Measurements from ENCODE around the gene CDH12. TPM values are rescaled to one million over a fixed set of nuclear protein-coding genes. Genes with fewer than 3 reads are reported as not detected.

CDH12 gene
- total and polyA plus RNA-seq, 4 donors: 0.02 to 0.33 (median 0.17) TPM; not detected in 1

- H3K9me3 ChIP-seq (ENCODE audit: control insufficient read depth in 4 of 4, low read length in 3 of 4): no peaks in the 10 kb centered on the region
- no peaks in the 10 kb centered on the region for H3K4me1 ChIP-seq (ENCODE audit: control insufficient read depth in 4 of 4, insufficient read depth in 4 of 4, low read length in 3 of 4)
- no peak for DNase-seq (ENCODE audit: low spot score)
- no peak overlapping the region for H3K4me3 ChIP-seq (ENCODE audit: low read depth in 1 of 3, low read length in 3 of 3)
- 73% methylated on average over 2 of the region's 2 CpGs for WGBS
- no peak for TF ChIP-seq HNF4G (IDR thresholded peaks at IDR 0.05)
- TF ChIP-seq JUND (IDR thresholded peaks at IDR 0.05): no peak
- no peak for TF ChIP-seq CTCF (IDR thresholded peaks at IDR 0.05; ENCODE audit: low read depth, low read length, missing input control)
- no peak for TF ChIP-seq ATF3 (IDR thresholded peaks at IDR 0.05)
- TF ChIP-seq, protein P1, sequence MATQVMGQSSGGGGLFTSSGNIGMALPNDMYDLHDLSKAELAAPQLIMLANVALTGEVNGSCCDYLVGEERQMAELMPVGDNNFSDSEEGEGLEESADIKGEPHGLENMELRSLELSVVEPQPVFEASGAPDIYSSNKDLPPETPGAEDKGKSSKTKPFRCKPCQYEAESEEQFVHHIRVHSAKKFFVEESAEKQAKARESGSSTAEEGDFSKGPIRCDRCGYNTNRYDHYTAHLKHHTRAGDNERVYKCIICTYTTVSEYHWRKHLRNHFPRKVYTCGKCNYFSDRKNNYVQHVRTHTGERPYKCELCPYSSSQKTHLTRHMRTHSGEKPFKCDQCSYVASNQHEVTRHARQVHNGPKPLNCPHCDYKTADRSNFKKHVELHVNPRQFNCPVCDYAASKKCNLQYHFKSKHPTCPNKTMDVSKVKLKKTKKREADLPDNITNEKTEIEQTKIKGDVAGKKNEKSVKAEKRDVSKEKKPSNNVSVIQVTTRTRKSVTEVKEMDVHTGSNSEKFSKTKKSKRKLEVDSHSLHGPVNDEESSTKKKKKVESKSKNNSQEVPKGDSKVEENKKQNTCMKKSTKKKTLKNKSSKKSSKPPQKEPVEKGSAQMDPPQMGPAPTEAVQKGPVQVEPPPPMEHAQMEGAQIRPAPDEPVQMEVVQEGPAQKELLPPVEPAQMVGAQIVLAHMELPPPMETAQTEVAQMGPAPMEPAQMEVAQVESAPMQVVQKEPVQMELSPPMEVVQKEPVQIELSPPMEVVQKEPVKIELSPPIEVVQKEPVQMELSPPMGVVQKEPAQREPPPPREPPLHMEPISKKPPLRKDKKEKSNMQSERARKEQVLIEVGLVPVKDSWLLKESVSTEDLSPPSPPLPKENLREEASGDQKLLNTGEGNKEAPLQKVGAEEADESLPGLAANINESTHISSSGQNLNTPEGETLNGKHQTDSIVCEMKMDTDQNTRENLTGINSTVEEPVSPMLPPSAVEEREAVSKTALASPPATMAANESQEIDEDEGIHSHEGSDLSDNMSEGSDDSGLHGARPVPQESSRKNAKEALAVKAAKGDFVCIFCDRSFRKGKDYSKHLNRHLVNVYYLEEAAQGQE (IDR thresholded peaks at IDR 0.05): no peak
- TF ChIP-seq EGR1 (IDR thresholded peaks at IDR 0.05; ENCODE audit: low read depth in 2 of 2): no peak
- TF ChIP-seq RXRA (IDR thresholded peaks at IDR 0.05): no peak
- TF ChIP-seq SP1 (IDR thresholded peaks at IDR 0.05): no peak
- no peak for TF ChIP-seq RAD21 (IDR thresholded peaks at IDR 0.05)
- H3K27ac ChIP-seq (ENCODE audit: low read depth in 1 of 2, low read length in 2 of 2): no peak overlapping the region
- H3K9ac ChIP-seq (ENCODE audit: low read depth in 1 of 2, low read length in 2 of 2): no peak overlapping the region
- H3K36me3 ChIP-seq (ENCODE audit: control insufficient read depth in 4 of 4, insufficient read depth in 3 of 4, low read depth in 1 of 4, low read length in 3 of 4): no peaks in the 10 kb centered on the region
- no peaks in the 10 kb centered on the region for H3K27me3 ChIP-seq (ENCODE audit: control insufficient read depth in 4 of 4, insufficient read depth in 4 of 4, low read length in 3 of 4)
Observed at GRCh38 chr5:22088517-22088916, 764.6 kb downstream of the CDH12 start.

DNA sequence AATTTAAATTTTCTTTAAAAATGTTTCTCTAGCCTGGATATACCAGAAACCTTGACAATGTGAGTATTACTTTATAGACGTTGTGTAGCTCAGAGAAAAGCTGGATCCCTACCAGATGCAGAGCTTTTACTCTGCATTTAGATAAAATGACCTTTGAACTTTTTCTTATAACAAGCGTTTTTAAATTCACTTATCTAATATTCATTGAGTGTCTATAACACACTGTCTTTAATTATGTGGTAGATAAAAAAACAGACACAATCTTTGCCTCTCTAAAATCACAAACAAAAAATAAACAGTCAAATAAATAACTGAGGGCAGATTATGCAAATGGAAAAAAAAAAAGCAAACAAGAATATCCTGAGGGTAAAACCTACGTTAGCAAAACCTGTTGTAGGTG lies 773.6 kb downstream of the CDH12 start:
- Histone ChIP-seq H3K27ac (ENCODE audit: low read depth in 1 of 2, low read length in 2 of 2) (no peak overlapping the region), H3K27me3 (ENCODE audit: control insufficient read depth in 4 of 4, insufficient read depth in 4 of 4, low read length in 3 of 4) (no peaks in the 10 kb centered on the region), H3K9me3 (ENCODE audit: control insufficient read depth in 4 of 4, low read length in 3 of 4) (peaks cover 0 to 1% (median 0%) of the 10 kb centered on the region in 4 donors), H3K4me1 (ENCODE audit: control insufficient read depth in 4 of 4, insufficient read depth in 4 of 4, low read length in 3 of 4) (no peaks in the 10 kb centered on the region), H3K4me3 (ENCODE audit: low read depth in 1 of 3, low read length in 3 of 3) (no peak overlapping the region), H3K36me3 (ENCODE audit: control insufficient read depth in 4 of 4, insufficient read depth in 3 of 4, low read depth in 1 of 4, low read length in 3 of 4) (no peaks in the 10 kb centered on the region), H3K9ac (ENCODE audit: low read depth in 1 of 2, low read length in 2 of 2) (no peak overlapping the region)
- TF ChIP-seq YY1 (IDR thresholded peaks at IDR 0.05) (no peak), EGR1 (IDR thresholded peaks at IDR 0.05; ENCODE audit: low read depth in 2 of 2) (no peak), GABPA (IDR thresholded peaks at IDR 0.05 in 1 of 2, conservative IDR thresholded peaks at IDR 0.05 in 1 of 2) (no peak), HNF4G (IDR thresholded peaks at IDR 0.05) (no peak), TAF1 (conservative IDR thresholded peaks at IDR 0.05) (no peak), SP1 (IDR thresholded peaks at IDR 0.05) (no peak), RXRA (IDR thresholded peaks at IDR 0.05) (no peak), FOXA2 (IDR thresholded peaks at IDR 0.05) (no peak)
- TF ChIP-seq, protein P2, sequence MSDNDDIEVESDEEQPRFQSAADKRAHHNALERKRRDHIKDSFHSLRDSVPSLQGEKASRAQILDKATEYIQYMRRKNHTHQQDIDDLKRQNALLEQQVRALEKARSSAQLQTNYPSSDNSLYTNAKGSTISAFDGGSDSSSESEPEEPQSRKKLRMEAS (IDR thresholded peaks at IDR 0.05): no peak
- 34% methylated on average over 3 of the region's 3 CpGs for WGBS
- DNase-seq (ENCODE audit: low spot score): no peak
